HG03108 (cell line): ENCODE measurements around the gene CTDSPL.
A peak's percentile ranks its signal among the peaks of the same experiment; 100 is the strongest.

Experiments used
- ATAC-seq: cut with Tn5 transposase; IDR thresholded peaks from one replicate; pipeline ENCODE4 v1.9.1; 2021; ENCODE audit warnings: moderate library complexity; ENCODE audit not compliant: unreplicated experiment

The CTDSPL gene

DNA sequence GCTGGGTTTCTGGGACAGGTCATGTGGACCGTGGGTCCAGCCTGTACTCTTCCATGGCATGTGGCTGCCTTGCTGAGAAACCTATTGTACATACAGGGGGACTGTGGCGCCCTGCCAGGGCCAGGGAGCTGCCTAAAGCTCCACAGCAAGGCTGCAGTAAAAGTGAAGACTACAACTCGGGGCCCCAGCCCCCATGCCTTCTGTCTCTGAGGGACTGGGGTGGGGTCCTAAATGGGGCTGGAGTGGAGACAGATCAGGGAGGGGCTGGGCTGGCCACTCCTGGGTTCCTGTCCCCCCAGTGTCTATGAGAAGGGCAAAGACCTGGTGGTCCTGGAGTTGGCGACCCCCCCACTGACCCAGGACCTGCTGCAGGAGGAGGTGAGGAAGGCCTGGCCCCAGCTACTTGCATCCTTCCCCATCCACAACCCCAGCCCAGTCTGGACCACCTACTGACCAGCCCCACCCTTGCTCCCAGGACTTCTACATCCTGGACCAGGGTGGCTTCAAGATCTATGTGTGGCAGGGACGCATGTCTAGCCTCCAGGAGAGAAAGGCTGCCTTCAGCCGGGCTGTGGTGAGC lies 136.2 kb downstream of the CTDSPL start:
- no peak for ATAC-seq

- no peak for ATAC-seq
These were observed 138.2 kb downstream of the CTDSPL start for GRCh38 chr3:37999836-38000235.

DNA sequence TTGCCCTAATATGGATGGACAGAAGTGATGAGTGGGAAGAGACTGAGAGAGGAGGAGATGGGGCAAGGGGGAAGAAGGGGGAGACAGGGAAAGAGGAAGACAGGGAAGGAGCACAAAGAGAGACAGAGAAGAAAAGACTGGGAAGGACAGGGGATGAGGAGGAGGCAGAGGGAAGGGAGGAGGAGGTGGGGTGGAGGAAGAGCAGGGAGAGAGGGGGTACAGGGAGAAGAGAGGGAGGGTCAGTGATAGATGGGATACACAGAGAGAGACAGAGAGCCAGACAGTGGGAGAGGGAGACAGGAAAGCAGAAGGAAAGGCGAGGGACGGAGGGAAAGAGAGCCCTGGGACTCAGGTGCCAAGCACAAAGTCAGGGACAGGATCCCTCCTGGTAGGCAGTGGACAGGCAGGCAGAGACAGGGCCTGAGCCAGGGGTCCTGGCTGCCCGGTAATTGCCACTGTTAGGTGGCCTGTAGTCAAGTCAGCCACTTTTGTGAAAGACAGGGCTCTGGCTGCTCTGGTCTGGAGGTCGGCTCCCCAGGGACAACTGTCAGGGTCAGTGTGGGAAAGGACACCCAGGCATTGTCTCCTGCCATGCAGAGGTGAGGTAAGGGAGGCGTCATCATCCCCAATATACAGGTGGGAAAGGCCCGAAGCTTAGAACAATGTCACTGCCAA lies 138.7 kb downstream of the CTDSPL start:
- ATAC-seq = no peak

- no peak for ATAC-seq
These were observed 139.3 kb downstream of the CTDSPL start for GRCh38 chr3:38000965-38001455.

GRCh38 chr3:38001456-38002081 lies 139.9 kb downstream of the CTDSPL start:
- ATAC-seq = no peak

GRCh38 chr3:38002291-38002876 lies 140.7 kb downstream of the CTDSPL start:
- ATAC-seq = no peak

DNA sequence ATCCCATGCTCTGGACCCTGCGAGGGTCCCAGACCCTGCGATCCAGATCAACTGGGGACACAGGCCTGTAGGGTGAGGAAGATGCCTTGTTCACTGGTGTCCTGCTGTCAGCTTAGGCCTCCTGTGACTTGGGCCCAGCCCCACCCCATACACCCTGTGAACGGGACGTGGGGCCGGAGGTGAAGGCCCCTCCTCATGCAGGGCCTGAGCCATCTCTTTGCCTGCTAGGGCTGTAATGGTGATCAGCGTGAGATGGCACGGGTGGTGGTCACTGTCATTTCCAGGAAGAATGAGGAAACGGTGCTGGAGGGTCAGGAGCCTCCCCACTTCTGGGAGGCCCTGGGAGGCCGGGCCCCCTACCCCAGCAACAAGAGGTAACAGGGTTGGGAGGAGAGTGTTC lies 141.3 kb downstream of the CTDSPL start:
- ATAC-seq = no peak

- no peak for ATAC-seq
These were observed 141.7 kb downstream of the CTDSPL start for GRCh38 chr3:38003371-38003816.

DNA sequence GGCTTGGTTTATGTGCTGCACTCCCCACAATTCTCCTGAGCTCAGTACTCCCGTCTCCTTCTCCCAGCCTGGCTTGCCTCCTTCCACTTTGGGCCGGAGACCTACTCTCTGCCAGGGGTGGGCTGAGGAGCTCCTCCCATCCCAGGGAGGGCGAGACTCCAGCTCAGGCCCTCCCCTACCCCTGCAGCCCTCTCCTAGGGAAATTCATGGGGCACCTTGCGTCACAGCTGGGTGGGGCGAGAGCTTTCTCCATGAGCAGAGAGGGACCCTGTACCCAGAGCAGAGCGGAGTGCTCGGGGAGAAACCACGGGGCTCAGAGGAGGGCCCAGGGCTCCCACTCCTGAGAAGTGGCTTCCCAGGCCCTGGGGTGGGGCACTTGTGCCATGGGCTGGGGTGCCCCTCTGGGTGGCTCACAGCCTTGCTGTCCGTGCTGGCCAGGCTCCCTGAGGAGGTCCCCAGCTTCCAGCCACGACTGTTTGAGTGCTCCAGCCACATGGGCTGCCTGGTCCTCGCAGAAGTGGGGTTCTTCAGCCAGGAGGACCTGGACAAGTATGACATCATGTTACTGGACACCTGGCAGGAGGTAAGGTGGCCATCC lies 142.2 kb downstream of the CTDSPL start:
- no peak for ATAC-seq

- ATAC-seq = peak; percentile 36
These were observed 142.9 kb downstream of the CTDSPL start for GRCh38 chr3:38004415-38005075.

DNA sequence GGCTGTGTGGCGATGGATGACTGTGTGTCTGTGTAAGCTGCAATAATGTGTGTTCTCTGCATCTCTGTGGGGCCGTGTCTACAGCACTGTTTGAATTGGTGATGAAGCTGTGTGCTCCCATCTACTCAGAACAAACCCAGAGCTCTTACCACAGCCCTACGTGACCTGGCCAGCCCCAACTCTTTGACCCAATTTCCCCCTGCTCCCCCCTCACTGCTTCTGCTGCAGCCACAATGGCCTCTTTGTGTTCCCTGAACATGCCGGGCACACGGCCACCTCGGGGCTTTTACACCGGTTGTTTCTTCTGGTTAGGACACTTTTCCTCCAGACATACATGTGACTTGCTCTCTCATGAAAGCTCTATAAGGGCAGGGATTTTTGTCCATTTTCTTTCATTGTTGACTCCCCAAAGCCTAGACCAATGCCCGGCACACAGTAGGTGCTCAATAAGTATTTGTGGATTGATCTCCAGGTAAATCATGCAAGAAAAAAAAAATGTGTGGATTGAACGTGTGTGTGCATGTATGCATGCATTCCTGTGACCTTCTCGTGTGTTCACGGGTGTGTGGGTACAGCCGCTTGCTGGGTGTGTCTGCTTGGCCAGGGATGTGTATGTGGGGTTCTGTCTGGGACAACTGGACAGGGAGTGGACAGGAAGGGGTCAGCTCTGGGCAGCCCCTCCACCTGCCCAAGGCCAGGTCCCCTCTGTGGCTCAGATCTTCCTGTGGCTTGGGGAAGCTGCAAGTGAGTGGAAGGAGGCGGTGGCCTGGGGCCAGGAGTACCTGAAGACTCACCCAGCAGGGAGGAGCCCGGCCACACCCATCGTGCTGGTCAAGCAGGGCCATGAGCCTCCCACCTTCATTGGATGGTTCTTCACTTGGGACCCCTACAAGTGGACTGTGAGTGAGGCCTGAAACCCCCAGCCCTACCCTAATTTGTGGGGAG lies 143.7 kb downstream of the CTDSPL start:
- ATAC-seq = no peak

DNA sequence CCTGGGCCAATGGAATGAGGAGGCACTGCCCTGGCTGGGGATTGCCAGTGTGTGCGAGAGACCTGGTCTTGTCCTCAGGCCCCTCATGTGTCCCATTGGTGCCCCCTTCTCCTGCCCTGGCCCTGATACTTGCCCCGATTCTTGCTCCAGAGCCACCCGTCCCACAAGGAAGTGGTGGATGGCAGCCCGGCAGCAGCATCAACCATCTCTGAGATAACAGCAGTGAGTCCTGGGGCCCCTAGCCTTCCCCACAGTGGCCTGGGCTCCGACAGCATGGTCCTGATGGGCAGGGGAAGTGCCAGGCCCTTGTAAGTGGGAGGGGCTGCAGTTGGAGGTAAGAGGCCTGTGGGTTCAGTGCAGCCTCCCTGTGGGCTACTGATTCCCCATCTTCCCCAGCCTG lies 144.4 kb downstream of the CTDSPL start:
- no peak for ATAC-seq

DNA sequence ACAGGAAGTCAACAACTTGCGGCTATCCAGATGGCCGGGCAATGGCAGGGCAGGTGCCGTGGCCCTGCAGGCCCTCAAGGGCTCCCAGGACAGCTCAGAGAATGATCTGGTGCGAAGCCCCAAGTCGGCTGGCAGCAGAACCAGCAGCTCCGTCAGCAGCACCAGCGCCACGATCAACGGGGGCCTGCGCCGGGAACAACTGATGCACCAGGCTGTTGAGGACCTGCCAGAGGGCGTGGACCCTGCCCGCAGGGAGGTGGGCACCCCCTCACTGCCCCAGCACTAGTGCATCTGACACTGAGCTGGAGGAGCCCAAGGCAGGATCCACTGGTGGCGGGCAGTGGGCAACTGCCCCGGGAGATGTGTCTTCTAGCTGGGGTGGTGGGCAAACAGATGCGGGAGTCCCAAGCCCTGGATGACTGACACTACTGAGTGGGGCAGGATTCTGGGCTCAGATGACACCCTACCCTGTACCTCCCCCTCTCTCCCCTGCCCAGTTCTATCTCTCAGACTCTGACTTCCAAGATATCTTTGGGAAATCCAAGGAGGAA lies 144.8 kb downstream of the CTDSPL start:
- no peak for ATAC-seq

DNA sequence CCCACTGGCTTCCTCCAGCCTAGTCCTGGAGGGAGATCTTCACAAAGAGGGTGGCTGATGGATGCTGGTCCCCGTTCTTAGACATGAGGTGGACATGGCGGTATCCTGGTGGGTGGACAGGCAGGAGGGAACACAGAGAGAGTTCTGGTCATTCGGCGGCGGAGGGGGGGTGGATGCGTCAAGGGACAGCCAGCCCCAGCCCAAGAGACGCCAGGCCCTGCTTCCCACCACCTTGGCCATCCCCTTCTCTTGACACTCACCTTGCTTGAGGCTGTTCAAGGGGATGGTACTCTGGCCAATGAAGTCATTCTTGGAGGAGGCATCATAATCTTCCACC lies 146.0 kb downstream of the CTDSPL start:
- no peak for ATAC-seq

GRCh38 chr3:38008191-38008701 lies 146.6 kb downstream of the CTDSPL start:
- no peak for ATAC-seq

DNA sequence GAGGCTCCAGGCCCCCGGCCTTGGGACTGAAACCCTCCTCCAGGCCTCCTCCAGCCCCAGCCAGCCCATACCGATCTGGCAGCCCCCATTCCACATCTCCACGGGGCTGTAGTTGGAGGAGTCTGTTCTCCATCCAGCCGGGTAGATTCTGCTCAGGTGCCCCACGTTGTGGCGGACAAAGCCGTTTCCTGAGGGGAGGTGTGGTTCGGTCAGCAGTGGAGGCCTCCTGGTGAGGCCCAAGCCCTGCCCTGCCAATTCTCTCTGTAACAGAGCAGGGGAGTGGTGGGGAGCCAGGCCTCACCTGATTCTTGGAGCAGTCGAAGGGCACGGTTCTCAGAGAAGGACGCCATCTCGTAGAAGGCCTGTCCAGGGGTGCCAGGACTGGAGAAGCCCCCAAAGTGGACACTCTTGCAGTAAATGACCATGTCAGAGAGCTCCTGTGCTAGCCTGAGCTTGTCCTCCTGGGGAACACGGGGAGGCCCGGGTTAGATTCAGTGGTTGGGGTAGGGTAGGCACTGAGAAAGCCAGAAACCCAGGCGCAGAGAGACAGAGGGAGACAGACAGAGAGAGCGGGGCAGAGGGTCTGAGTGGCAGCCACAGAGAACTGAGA lies 147.4 kb downstream of the CTDSPL start:
- ATAC-seq = no peak

DNA sequence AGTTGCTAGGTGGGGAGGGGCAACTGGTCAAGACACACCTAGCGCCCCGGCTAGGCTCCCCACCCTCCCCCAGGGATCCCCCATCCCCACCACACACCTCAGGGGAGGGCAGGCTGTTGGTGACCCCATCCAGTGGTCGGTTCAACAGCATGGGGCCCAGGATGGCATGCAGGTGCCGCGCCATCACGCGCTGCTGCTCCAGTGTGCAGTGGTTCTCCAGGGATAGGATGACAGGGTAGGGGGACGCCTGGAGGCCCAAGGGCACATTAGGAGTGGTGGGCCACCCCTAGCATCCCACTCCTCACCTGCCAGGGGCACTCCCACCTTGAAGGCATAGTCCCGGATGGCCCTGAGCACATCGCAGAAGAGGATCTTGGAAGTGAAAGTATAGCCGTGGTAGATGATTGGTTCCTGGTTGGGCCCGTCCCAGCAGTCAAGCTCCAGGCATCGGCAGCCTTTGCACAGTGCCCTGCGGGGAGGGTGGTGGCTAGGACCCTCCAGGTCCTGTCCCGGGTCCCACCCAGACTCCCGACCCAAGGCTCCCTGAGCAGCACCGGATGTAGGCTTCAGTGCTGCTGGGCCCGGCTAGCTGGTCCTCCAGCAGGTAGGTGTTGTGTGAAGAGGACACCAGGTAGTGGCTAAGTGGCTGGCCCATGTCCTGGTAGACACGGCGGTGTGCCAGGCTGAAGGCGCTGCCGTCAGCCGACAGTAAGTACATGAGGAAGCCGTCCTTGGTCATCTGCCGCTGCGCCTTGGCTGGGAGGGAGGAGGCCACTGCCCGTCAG lies 148.3 kb downstream of the CTDSPL start:
- ATAC-seq = no peak

- ATAC-seq = no peak
These were observed 149.4 kb downstream of the CTDSPL start for GRCh38 chr3:38011111-38011510.
